Activated CD4-positive, alpha-beta T cell treated with anti-CD3 and anti-CD28 coated beads, Interleukin-10, Interleukin-2, amounts not matched to agents 100 ng/mL and 50 ng/mL, durations not matched to agents 16 hours and 8 hours (primary cell): ENCODE measurements around the gene ZNF215.
"Not testable (repeated sequence)": the region's sequence is repeated elsewhere in the genome, so short reads cannot be mapped to it uniquely, and the experiment has no call there.

Experiments used
- DNase-seq: peaks from one replicate; pipeline ENCODE4 v3.0.0-alpha.2; 2020

Gene ZNF215

GRCh38 chr11:6943131-6943530 is 16.9 kb downstream of the ZNF215 start:
- no peak for DNase-seq

GRCh38 chr11:6954248-6954647 is 28.0 kb downstream of the ZNF215 start:
- not testable (repeated sequence) for DNase-seq

- DNase-seq, result no peak
These were observed 35.9 kb downstream of the ZNF215 start for GRCh38 chr11:6962141-6962540.

GRCh38 chr11:6962673-6963072 is 36.4 kb downstream of the ZNF215 start:
- DNase-seq, result no peak

- no peak for DNase-seq
These were observed 42.6 kb downstream of the ZNF215 start for GRCh38 chr11:6968816-6969215.

- DNase-seq, result not testable (repeated sequence)
These were observed 43.6 kb downstream of the ZNF215 start for GRCh38 chr11:6969854-6970253.

- no peak for DNase-seq
These were observed 53.1 kb downstream of the ZNF215 start for GRCh38 chr11:6979365-6979764.

- DNase-seq, result no peak
These were observed 60.3 kb downstream of the ZNF215 start for GRCh38 chr11:6986487-6986886.

- no peak for DNase-seq
These were observed 62.3 kb downstream of the ZNF215 start for GRCh38 chr11:6988506-6988905.

GRCh38 chr11:6991227-6991626 is 65.0 kb downstream of the ZNF215 start:
- DNase-seq, result no peak

GRCh38 chr11:6992026-6992425 is 65.8 kb downstream of the ZNF215 start:
- no peak for DNase-seq

GRCh38 chr11:6992457-6993417 is 66.5 kb downstream of the ZNF215 start:
- no peak for DNase-seq

GRCh38 chr11:6995703-6996102 is 69.5 kb downstream of the ZNF215 start:
- DNase-seq, result no peak

GRCh38 chr11:7004482-7004881 is 78.3 kb downstream of the ZNF215 start:
- DNase-seq, result no peak
